ENCODE data around the gene CIB4.

CIB4 gene

DNA sequence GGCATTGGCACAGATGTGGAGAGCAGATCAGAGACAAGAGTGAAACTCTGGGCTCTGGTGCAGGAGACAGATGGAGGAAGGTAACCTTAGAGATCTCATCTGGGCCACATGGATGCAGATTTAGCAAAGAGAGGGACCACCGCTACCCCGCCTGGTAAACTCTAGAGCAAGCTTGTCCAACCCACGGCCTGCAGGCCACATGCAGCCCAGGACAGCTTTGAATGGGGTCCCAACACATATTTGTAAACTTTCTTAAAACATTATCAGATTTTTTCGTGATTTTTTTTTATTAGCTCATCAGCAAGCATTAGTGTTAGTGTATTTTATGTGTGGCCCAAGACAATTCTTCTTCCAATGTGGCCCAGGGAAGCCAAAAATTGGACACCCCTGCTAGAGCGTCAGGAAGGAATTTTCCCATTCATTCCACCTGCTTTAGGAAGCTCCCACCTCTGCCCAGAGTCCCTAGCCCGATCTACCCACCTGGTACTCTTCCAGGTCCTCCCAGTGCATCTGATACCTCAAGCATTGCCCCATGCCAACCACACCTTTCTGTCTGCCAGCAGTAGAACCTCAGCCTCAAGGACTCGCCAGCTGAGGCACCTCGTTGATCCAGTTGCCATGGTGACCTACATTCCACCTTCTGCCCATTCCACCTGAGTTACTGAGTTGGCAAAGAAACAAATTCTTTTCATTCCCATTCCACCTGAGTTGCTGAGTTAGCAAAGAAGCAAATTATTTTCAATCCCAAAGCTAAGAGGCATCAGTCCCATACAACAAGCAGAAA, at the start of gene CIB4:
CIB4 (minus strand) TSS at position 586 of the 784 bp plus-strand sequence; CDS start at position 534, 52 bp downstream.
- no peak for DNase-seq (ENCODE audit: low read depth)

DNA sequence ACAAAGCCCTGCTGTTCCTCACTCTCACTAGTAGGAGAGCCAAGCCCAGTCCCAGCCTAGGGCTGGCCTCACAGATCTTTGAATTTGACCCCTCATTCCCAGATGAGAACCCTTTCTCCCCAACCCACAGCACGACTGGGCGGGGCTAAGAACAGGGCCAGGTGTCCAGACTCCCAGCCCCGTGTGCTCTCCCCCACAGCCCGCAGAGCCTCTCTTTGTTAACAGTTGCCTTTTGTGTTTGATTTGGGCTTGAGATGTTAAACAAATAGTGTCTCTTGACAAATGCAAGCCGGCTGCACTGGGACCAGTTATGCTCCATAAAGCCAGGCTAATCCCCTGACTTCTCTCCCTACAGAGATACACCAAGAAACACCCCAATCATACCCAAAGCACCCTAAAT, 46.6 kb upstream of the CIB4 start:
- no peak for DNase-seq (ENCODE audit: low read depth)

DNA sequence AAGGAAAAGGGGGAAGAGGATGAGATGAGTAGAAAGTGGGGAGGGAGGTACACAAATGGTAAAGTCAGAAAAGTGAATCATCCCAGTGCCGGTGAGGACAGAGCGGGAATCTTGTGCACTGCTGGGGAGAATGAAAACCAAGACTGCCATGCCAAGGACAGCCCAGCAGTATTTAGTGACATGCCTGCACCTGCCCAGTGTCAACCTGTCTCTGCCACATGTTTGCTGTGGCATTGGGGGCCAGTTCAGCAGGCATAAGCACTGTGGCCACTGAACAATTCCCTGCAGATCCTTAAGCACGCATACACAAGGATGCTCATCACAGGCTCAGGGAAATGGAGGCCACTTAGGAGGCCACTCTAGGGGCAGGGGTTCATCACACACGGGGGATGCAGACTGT, 46.2 kb upstream of the CIB4 start:
- DNase-seq (ENCODE audit: low read depth) = no peak

DNA sequence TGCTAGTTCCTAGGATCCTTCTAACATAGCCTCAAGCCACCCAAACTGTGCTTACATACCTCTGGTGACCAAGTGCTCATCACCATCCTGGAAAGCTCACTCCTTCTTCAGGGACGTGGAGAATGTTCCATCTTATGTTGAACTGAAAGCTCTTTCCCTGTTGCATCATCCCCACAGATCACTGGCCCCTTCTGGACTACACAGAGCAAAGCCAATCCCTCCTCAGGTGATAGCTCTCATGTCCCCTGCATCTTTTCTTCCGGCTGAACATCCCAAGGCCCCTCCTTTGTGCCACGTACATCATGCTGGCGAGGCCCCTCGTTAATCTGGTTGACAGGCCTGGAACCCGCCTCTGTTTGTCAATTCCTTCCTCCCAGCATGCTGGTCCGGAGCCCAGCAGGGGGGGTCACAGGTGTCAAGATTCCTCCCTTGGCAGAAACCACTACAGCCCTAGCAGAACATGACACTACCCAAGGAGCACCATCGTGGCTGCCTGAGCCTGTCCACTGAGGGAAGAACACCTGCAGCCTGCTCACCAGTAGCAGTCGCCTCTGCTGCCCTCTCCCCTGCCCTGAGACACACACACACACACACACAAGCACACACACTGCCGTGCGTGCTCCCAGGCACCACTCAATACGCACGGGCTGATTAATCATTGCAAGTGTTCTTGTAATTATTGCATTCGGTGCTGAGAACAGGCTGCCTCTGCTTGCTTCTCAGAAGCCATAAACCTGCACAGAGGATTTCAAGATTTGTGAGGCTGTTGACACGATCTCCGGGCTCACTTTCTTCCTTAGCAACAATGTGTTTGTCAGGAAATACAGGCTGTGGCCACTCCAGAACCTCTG, 45.0 kb upstream of the CIB4 start:
- no peak for DNase-seq (ENCODE audit: low read depth)

DNA sequence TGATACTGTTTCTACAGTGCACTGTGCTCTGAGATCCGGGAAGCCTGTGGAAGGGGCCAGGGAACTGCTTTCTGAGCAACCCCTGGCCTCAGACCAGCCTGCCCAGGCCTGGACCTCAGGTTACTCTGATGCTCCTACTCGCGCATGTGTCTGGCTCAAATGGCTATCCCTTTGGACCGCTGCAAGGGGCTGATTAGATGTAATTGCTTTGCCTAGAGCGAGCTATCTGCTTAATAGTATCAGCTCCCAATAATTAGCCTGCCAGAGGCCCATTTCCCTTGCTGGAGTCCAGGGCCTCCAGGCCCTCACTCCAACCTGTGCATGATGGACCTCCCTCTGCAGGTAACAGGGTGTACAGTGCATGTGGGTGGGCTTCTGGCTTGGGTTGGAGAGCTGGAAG, 44.2 kb upstream of the CIB4 start:
- DNase-seq (ENCODE audit: low read depth) = no peak

DNA sequence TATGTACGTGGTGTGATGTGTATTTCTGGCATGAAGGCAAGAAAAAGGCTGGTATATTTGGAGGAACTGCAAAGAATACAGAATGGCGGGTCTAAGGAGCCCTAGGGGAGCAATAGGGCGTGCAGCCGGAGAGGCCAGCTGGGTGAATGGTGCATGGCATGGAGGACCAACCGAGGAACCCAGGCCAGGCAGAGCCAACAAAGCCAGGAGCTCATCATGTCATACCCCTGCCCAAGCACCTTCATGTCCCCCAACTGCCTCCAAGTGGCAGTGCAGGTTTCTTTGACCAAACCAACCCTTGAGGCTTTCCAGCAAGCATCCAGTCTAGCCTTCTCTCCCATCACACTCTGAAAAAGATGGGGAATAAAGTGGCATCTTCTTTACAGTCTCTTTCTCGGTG, 42.4 kb upstream of the CIB4 start:
- no peak for DNase-seq (ENCODE audit: low read depth)

DNA sequence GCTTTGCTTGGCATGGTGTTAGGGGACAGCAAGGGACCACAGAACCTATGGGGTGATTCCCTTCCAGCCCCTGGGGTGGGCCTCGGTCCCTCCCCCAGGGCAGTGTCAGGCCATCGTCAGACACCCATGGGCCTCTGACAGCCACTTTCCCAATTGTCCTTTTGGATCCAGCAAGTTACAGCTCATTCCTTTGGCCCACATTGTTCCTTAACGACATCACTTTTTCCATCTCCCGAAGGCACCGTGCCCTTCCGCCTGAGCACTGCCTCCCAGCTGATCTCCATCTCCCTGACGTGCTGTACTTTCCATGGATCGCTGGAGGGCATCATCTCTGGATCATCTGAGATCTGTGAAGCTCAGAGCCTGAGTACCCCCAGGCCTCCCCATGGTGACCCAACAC, 41.0 kb upstream of the CIB4 start:
- DNase-seq (ENCODE audit: low read depth) = no peak

DNA sequence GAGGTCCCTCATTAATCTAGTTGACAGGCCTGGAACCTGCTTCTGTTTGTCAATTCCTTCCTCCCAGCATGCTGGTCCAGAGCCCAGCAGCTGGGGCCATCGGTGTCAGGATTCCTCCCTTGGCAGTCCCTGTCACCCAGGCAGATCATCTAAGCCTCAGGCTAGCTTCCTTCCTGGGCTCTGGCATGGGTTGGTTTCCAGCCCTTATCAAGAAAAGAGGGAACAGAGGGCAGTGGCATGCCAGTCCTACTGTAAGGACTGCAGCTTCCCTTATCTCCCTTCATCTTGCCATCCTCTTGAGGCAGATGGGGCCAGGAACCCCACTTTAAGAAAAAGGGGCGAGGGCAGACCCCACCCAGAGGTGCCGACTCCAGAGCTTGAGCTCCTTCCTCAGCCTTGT, 40.5 kb upstream of the CIB4 start:
- no peak for DNase-seq (ENCODE audit: low read depth)

DNA sequence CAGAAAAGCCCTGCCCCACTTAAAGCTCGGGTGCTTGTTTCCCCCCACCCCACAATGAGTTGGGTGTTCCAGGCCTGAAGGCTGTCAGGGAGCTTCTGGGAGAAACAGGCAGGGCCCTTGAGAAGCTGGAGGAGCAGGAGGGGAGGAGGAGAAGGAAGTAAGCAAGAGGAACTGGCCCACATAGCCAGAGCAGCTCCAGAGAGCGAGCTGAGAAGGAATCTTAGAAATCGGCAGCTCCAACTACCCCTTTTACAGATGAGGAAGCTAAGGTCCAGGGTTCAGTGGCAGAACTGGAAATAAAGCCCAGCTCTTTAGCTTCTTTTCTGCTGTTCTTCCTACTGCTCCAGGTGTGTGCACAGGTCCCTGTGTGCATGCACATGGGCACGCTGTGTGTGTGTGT, 38.7 kb upstream of the CIB4 start:
- DNase-seq (ENCODE audit: low read depth) = no peak

DNA sequence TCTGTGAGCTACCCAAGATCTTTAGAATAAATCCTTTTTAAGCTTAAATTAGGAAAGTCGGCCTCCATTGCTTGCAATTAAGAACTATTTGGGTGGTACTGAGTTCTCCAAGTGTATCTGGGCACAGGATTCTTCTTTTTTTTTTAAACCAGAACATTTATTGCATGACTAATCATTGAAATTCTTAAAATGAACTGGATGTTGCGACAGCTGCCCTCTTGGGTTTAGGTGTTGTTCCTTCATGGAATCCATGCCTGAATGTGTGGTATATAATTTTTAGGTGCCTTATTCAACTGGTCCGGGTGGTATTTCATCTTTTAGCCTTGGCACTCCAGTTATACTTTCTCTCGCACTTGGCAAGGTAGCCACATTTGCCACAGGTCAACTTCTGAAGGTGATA, 36.9 kb upstream of the CIB4 start:
- no peak for DNase-seq (ENCODE audit: low read depth)

- DNase-seq (ENCODE audit: low read depth) = no peak
These were observed 34.6 kb upstream of the CIB4 start for GRCh38 chr2:26675651-26676255.

DNA sequence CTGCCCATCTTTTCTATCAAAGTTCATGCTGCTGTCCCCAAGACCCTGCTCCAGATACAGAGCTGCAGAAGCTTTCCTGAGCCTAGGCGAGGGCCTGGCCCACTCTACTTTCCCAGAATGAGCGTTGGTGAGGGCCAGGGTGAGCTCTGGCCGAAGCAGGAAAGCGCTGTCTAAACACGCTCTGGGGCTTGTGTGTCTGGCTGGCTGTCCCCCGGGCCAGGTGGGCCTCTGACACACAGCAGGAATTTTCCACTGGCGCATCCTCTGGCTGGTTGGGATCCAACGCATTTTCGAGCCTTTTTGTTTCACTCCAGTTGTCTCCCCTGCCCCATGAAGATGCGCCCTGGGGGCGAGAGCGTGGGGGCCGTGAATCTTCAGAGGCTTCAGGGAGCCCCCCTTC, 33.6 kb upstream of the CIB4 start:
- DNase-seq (ENCODE audit: low read depth) = no peak

DNA sequence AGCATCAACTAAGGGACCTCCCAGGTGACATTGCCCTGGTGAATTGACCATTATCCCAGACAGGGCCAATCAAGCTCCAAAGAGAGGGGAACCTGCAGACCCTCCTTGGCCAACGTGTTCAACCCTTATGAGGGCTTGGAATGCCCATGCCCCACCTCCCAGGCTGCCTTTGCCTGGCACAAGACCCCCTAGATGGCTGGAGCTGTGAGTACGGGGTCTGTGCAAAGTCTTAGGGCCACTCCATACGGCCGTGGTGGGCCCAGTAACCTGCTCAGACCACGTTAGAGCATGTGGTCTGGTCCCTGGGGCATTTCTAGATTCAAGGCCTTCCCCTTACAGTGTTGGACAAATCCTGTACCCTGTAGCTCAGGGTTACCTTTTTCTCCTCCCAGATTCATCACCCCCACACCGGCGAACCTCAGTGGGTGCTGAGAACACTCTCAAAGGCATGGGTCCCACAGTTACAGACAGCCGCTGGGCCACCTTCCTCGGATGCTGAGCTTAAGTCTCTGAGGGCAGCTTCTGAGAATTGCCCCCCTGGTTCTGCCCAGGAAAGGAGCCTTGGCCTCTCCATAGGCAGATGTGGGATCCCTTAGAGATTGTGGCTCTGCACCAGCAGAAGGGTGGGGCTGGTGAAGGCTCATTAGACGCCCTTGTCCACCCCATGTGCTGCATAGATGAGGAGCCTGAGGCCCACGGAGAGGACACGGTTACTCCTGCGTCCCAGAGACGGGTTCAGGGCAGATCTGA, 33.0 kb upstream of the CIB4 start:
- DNase-seq (ENCODE audit: low read depth) = no peak

DNA sequence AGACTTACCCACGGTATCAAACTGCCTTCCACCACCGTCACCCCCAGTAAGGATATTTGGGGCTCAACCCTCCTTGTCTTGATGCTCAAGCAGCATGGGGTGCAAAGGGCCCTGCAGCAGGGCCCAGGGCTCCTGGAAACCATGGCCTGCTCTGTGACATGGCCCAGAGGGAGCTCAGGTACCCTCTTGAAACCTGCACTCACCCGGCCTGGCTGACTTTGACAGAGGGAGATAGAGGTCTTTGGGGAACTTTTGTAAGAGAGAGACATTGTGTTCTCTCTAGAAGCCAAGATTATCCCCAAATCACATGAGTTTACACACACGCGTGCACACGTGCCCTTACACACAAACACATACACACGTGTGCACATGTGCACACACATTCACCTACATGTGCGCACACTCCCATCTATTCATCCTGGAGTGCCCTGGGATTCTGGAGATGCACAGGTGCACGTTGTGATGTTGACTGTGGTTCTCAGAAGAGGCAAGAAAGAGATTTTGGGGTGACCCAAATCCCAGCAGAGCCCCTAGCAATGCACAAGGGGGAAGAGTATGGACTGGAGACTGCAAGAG, 31.7 kb upstream of the CIB4 start:
- DNase-seq (ENCODE audit: low read depth) = no peak

DNA sequence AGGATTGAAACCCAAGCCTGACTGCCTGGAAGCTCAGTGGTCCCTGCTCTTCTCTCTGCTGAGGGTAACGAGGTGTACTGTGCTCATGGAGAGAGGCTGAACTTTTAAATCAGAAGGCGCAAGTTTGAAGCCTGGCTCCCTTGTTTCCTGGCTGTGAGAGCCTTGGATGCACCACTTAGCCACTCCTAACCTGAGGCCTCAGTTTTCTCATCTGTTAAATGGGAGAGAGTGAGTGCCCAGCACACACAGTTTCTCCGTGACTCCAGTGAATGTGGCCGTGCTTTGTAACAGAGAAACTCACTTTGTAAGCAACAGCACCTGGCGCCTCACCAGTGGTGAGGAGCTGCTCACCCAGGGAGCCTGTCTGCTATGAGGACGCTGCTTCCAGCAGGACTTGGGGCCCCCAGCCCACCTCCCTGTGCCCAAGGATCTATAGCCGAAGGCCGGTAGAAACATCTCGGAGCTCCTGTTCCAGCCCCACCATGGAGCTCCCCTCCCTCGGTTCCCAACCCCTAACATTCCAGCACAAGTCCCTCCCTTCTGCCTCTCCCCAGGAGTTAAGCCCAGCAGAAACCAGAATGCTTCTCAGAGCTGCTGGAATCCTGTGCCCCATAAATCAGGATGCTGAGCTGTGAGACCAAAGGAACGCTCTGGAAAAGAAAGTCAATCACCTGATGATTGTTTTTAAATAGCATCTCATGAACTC, 31.1 kb upstream of the CIB4 start:
- no peak for DNase-seq (ENCODE audit: low read depth)

GRCh38 chr2:26671691-26672090, 30.5 kb upstream of the CIB4 start:
- DNase-seq (ENCODE audit: low read depth) = no peak

DNA sequence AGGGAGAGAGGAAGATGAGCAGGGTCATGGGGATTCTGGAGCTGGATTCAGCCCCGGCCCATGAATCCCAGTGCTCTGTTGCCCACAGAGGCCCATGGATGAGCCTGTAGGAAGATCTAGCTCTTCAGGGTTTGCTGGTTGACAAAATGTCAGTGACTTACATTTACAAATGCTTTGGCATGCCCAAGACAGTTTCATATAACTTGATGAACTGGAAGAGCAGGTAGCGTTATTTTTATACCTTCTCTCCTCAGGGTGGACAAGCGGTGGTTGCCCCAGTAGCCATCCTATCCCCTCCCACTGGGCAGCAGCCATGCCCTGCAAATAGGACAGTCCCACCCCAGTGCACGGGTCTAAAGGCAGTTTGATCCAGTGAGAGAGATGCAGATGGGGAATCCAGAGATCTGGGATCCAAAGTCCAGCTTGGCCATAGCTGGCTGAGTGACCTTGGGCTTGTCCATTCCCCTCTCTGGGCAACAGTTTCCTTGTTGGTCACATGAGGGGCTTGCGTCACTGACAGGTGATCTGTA, 29.8 kb upstream of the CIB4 start:
- DNase-seq (ENCODE audit: low read depth) = no peak

- DNase-seq (ENCODE audit: low read depth) = no peak
These were observed 29.0 kb upstream of the CIB4 start for GRCh38 chr2:26670171-26670570.

GRCh38 chr2:26668856-26669750, 27.9 kb upstream of the CIB4 start:
- DNase-seq (ENCODE audit: low read depth) = no peak

DNA sequence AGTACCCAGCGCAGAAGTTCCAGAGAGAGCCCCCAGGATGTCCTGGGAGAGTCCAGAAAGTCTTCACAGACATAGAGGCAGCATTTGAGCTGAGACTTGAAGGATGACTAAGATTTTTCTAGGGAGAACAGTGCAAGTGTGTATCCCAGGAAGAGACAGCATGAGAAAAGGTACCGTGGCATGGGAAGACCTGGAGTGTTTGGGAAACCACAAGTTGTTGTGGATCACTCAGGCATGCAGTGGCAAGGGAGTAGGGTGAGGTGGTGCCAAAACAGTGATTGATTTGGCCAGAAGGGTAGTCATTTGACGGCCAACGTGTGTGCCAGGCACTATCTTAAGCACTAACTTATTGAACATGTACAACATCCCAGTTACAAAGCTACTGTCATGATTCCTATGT, 26.9 kb upstream of the CIB4 start:
- no peak for DNase-seq (ENCODE audit: low read depth)
